Measurements from ENCODE around the gene CYP4A22.

- TF ChIP-seq POLR2AphosphoS5 (IDR thresholded peaks at IDR 0.05): no peak
- TF ChIP-seq POLR2A (IDR thresholded peaks at IDR 0.05): no peak
- no peak for TF ChIP-seq CTCF (IDR thresholded peaks at IDR 0.05)
These were observed 35.5 kb downstream of the CYP4A22 start for GRCh38 chr1:47172782-47173181.
